ENCODE data around the gene DNM3.

DNA sequence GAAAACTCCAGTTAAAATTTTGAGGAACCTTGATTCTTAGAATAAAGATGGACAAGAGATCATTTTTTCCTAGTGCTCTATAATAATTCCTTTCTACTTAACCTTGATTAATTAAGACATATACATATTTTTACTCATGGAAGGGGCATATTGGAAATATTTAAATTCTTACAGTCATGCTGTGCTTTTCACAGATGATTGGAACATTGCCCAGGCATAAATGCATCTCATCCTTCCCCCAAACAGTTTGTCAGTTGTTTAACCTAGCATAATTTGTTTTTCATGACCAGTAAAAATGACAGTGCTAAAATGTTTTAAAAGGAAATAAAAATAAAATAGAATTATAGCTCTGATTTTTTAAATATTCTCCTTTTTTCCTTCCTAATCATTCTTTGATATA is 140.0 kb downstream of the DNM3 start:
- TF ChIP-seq, protein P1, sequence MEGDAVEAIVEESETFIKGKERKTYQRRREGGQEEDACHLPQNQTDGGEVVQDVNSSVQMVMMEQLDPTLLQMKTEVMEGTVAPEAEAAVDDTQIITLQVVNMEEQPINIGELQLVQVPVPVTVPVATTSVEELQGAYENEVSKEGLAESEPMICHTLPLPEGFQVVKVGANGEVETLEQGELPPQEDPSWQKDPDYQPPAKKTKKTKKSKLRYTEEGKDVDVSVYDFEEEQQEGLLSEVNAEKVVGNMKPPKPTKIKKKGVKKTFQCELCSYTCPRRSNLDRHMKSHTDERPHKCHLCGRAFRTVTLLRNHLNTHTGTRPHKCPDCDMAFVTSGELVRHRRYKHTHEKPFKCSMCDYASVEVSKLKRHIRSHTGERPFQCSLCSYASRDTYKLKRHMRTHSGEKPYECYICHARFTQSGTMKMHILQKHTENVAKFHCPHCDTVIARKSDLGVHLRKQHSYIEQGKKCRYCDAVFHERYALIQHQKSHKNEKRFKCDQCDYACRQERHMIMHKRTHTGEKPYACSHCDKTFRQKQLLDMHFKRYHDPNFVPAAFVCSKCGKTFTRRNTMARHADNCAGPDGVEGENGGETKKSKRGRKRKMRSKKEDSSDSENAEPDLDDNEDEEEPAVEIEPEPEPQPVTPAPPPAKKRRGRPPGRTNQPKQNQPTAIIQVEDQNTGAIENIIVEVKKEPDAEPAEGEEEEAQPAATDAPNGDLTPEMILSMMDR (conservative IDR thresholded peaks at IDR 0.05 in 1 of 2, IDR thresholded peaks at IDR 0.05 in 1 of 2; ENCODE audit: extremely low read depth in 1 of 2, insufficient read depth in 1 of 2, low read depth in 1 of 2, low read length in 2 of 2), result no peak
- TF ChIP-seq EZH2 (IDR thresholded peaks at IDR 0.05; ENCODE audit: borderline replicate concordance, low read length), result no peak
